K562 (cell line): ENCODE measurements around the gene HYOU1. TPM values are rescaled to one million over a fixed set of nuclear protein-coding genes. Genes with fewer than 3 reads are reported as not detected.
A peak's percentile ranks its signal among the peaks of the same experiment; 100 is the strongest.

Experiments
- HMG20B ChIP-seq: fragments of 250-450 bp; sonication (Bioruptor Pico); IDR thresholded peaks from 2 replicates; pipeline ENCODE4 v1.5.0; 2021; ENCODE audit warnings: mild to moderate bottlenecking
- HNRNPK ChIP-seq: fragments of 200-400 bp; formaldehyde crosslinking; IDR thresholded peaks from one replicate; pipeline ENCODE4 v1.6.1; 2018; ENCODE audit warnings: mild to moderate bottlenecking, low read depth, low read length; ENCODE audit not compliant: poor library complexity, severe bottlenecking
- SP2 ChIP-seq: IDR thresholded peaks from 2 replicates; pipeline ENCODE4 v1.6.1; 2011; ENCODE audit warnings: mild to moderate bottlenecking, low read depth, low read length, moderate library complexity; ENCODE audit not compliant: poor library complexity, severe bottlenecking; ENCODE audit errors: extremely low read depth
- USF1 ChIP-seq: sonication (generic); formaldehyde crosslinking; IDR thresholded peaks from 2 replicates; pipeline ENCODE4 v1.9.0; 2022; ENCODE audit warnings: mild to moderate bottlenecking, missing genetic modification reagents
- ZBTB5 ChIP-seq: fragments of 450-650 bp; IDR thresholded peaks from 2 replicates; pipeline ENCODE4 v1.6.1; 2017; ENCODE audit warnings: antibody characterized with exemption
- ZFX ChIP-seq: sonication (generic); formaldehyde crosslinking; IDR thresholded peaks from 2 replicates; pipeline ENCODE4 v1.8.0; 2022; ENCODE audit warnings: mild to moderate bottlenecking, missing genetic modification reagents, moderate library complexity
- ZNF165 ChIP-seq: fragments of 250-450 bp; sonication (Bioruptor Pico); IDR thresholded peaks from 2 replicates; pipeline ENCODE4 v1.4.0; 2020; ENCODE audit warnings: borderline replicate concordance
- polyA plus RNA-seq, 8 experiments: library from polyadenylated mRNA; depleted of rRNA in 4 of 8; stranded (reverse) in 5 of 8; unstranded in 3 of 8; fragments of >200 nt; fragmentation: Nextera tagmentation in 2 of 8; fragmentation: Illumina TruSeq in 1 of 8; extraction: Ambion mirVana in 2 of 8; extraction: Trizol in 1 of 8; gene quantifications; 2 replicates each; pipeline versions ENCODE4 v1.2.1 to v1.2.3, GENCODE V29; 2011 to 2014; ENCODE audit warnings: inconsistent platforms in 1 of 8, missing spikeins in 1 of 8
- total RNA-seq, 7 experiments: library from RNA; depleted of rRNA in 6 of 7; stranded (reverse); fragments of >200 nt in 6 of 7; fragmentation: Illumina TruSeq in 2 of 7; extraction: Trizol in 2 of 7; gene quantifications; 2 replicates each; pipeline versions ENCODE4 v1.2.1 to v1.2.3, GENCODE V29; 2011 to 2021; ENCODE audit warnings: low replicate concordance in 1 of 7
- TF ChIP-seq, protein P1 (sequence below), 2 experiments: IDR thresholded peaks in 1 of 2; conservative IDR thresholded peaks in 1 of 2; 2 replicates each; pipeline ENCODE4 v1.6.1; 2016; ENCODE audit warnings: low read depth in 2 of 2, mild to moderate bottlenecking in 1 of 2, missing compliant biosample characterization in 1 of 2, missing genetic modification characterization in 1 of 2, moderate library complexity in 1 of 2
- TF ChIP-seq, protein P2 (sequence below), 2 experiments: fragments of 450-650 bp; conservative IDR thresholded peaks; 2 replicates each; pipeline ENCODE4 v1.6.1; 2017; ENCODE audit warnings: mild to moderate bottlenecking in 2 of 2, moderate library complexity in 2 of 2

Gene HYOU1
- total and polyA plus RNA-seq, 9 of the 15 experiments (the other 6 are each of a cell fraction or from before 2014, with no cell fraction given): 19.5 to 197 (median 128) TPM

GRCh38 chr11:119067371-119068222 lies 10.6 kb upstream of the HYOU1 start, which contains the start of gene VPS11 (continued):
- TF ChIP-seq, protein P1, sequence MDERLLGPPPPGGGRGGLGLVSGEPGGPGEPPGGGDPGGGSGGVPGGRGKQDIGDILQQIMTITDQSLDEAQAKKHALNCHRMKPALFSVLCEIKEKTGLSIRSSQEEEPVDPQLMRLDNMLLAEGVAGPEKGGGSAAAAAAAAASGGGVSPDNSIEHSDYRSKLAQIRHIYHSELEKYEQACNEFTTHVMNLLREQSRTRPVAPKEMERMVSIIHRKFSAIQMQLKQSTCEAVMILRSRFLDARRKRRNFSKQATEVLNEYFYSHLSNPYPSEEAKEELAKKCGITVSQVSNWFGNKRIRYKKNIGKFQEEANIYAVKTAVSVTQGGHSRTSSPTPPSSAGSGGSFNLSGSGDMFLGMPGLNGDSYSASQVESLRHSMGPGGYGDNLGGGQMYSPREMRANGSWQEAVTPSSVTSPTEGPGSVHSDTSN (CRISPR knock-in tag; IDR thresholded peaks at IDR 0.05; ENCODE audit: low read depth): no peak
- TF ChIP-seq, protein P1 (tag; conservative IDR thresholded peaks at IDR 0.05; ENCODE audit: low read depth): no peak; the same call in 1 of the 2 replicates
- TF ChIP-seq, protein P2, sequence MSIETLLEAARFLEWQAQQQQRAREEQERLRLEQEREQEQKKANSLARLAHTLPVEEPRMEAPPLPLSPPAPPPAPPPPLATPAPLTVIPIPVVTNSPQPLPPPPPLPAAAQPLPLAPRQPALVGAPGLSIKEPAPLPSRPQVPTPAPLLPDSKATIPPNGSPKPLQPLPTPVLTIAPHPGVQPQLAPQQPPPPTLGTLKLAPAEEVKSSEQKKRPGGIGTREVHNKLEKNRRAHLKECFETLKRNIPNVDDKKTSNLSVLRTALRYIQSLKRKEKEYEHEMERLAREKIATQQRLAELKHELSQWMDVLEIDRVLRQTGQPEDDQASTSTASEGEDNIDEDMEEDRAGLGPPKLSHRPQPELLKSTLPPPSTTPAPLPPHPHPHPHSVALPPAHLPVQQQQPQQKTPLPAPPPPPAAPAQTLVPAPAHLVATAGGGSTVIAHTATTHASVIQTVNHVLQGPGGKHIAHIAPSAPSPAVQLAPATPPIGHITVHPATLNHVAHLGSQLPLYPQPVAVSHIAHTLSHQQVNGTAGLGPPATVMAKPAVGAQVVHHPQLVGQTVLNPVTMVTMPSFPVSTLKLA (conservative IDR thresholded peaks at IDR 0.05): peak; percentile 95 to 98
- TF ChIP-seq ZBTB5 (no peak), HMG20B (CRISPR knock-in tag) (no peak), SP2 (no peak), HNRNPK (no peak), ZFX (CRISPR knock-in tag) (peak; percentile 64; the same call in 1 of the 2 replicates), USF1 (CRISPR knock-in tag) (peak; percentile 99), ZNF165 (CRISPR knock-in tag) (no peak)
